MCF 10A (cell line): ENCODE data around the gene TFPI. TPM values are rescaled to one million over a fixed set of nuclear protein-coding genes. Genes with fewer than 3 reads are reported as not detected.

ENCODE experiments used
- BruUV-seq: library from RNA; stranded (reverse); fragments of 400-500 nt; replicated peaks from 2 replicates; lab custom pipeline; 2021; lab: Mats Ljungman, UMichigan
- CTCF ChIA-PET: fragments of 300-600 bp; sonication (Branson Sonifier 250); formaldehyde crosslinking; extraction: SDS; loops from one replicate; lab custom pipeline; 2021; ENCODE audit warnings: antibody characterized with exemption, inconsistent platforms; lab: Yijun Ruan, JAX
- POLR2A ChIA-PET: fragments of 300-600, 350-650 bp; sonication (Branson Sonifier 250); formaldehyde crosslinking; extraction: SDS; loops from one replicate; lab custom pipeline; 2020; ENCODE audit warnings: antibody characterized with exemption, inconsistent platforms; lab: Yijun Ruan, JAX
- DNase-seq: peaks from one replicate; pipeline ENCODE4 v3.0.0-alpha.2; 2018; ENCODE audit not compliant: unreplicated experiment
- H3K27ac Mint-ChIP-seq: one replicate; pipeline ENCODE4 v1.8.0; 2022; ENCODE audit warnings: mild to moderate bottlenecking, low read depth, mixed read lengths; ENCODE audit not compliant: unreplicated experiment
- H3K27me3 Mint-ChIP-seq: one replicate; pipeline ENCODE4 v1.8.0; 2022; ENCODE audit warnings: mixed read lengths; ENCODE audit not compliant: insufficient read depth, unreplicated experiment
- H3K36me3 Mint-ChIP-seq: one replicate; pipeline ENCODE4 v1.8.0; 2022; ENCODE audit warnings: mild to moderate bottlenecking, moderate library complexity, mixed read lengths; ENCODE audit not compliant: insufficient read depth, unreplicated experiment
- H3K4me1 Mint-ChIP-seq: one replicate; pipeline ENCODE4 v1.8.0; 2022; ENCODE audit warnings: mixed read lengths; ENCODE audit not compliant: insufficient read depth, unreplicated experiment
- H3K4me3 Mint-ChIP-seq: one replicate; pipeline ENCODE4 v1.8.0; 2022; ENCODE audit warnings: mild to moderate bottlenecking, moderate library complexity, mixed read lengths; ENCODE audit not compliant: unreplicated experiment
- H3K9me3 Mint-ChIP-seq: one replicate; pipeline ENCODE4 v1.8.0; 2022; ENCODE audit warnings: mixed read lengths; ENCODE audit not compliant: unreplicated experiment
- CTCF ChIP-seq: fragments of 200-600 bp; IDR thresholded peaks from one replicate; pipeline ENCODE4 v1.8.0; 2022; ENCODE audit warnings: antibody characterized with exemption, mild to moderate bottlenecking; ENCODE audit not compliant: unreplicated experiment
- intact Hi-C: fragments of 100-400 bp; cut with micrococcal nuclease; formaldehyde crosslinking; loops from 2 replicates; pipeline ENCODE4 v1.14.1; 2022
- total RNA-seq: library from RNA; stranded (reverse); gene quantifications from 2 replicates; pipeline ENCODE4 v1.2.3, GENCODE V29; 2022

Gene TFPI
- total RNA-seq, 1 experiment from 2014 or later: 67.4 TPM

GRCh38 chr2:187429989-187430388 is 124.2 kb downstream of the TFPI start:
- H3K27me3 Mint-ChIP-seq: no peaks in the 10 kb centered on the region
- no peak for TF ChIP-seq CTCF
- ChIA-PET POLR2A (no interaction called here), CTCF (interaction anchor here (1.1 to 1.4 kb wide), 2 partner anchors 18 to 151 kb away, joined by 5 to 6 read pairs; no protein-coding TSS in a partner anchor)
- peak overlapping the region; percentile 6 for H3K27ac Mint-ChIP-seq
- no peaks in the 10 kb centered on the region for H3K36me3 Mint-ChIP-seq
- peaks cover 16% of the 10 kb centered on the region for H3K4me1 Mint-ChIP-seq
- H3K9me3 Mint-ChIP-seq: no peaks in the 10 kb centered on the region
- peak; percentile 65 for DNase-seq
- intact Hi-C loops: no loop called here
- H3K4me3 Mint-ChIP-seq: no peak overlapping the region
- no TSS peak for BruUV-seq

- no TSS peak for BruUV-seq
- Mint-ChIP-seq H3K4me3 (no peak overlapping the region), H3K9me3 (no peaks in the 10 kb centered on the region), H3K27me3 (no peaks in the 10 kb centered on the region), H3K36me3 (no peaks in the 10 kb centered on the region), H3K4me1 (peaks cover 13% of the 10 kb centered on the region), H3K27ac (peak overlapping the region; percentile 53)
- intact Hi-C loops: no loop called here
- no peak for TF ChIP-seq CTCF
- POLR2A ChIA-PET: no interaction called here
- no peak for DNase-seq
- CTCF ChIA-PET: interaction anchor here (0.6 kb wide), 1 partner anchor 18 kb away, joined by 4 read pairs; no protein-coding TSS in a partner anchor
These were observed 130.1 kb downstream of the TFPI start for GRCh38 chr2:187424146-187424545.

- H3K4me3 Mint-ChIP-seq: no peak overlapping the region
- H3K4me1 Mint-ChIP-seq: peaks cover 13% of the 10 kb centered on the region
- no peaks in the 10 kb centered on the region for H3K27me3 Mint-ChIP-seq
- no peaks in the 10 kb centered on the region for H3K9me3 Mint-ChIP-seq
- no TSS peak for BruUV-seq
- DNase-seq: peak; percentile 52
- CTCF ChIA-PET: interaction anchor here (0.5 to 1.6 kb wide), 3 partner anchors 15 to 564 kb away, joined by 3 to 4 read pairs (median 3); no protein-coding TSS in a partner anchor
- H3K27ac Mint-ChIP-seq: no peak overlapping the region
- no peaks in the 10 kb centered on the region for H3K36me3 Mint-ChIP-seq
- intact Hi-C loops: no loop called here
- POLR2A ChIA-PET: no interaction called here
- TF ChIP-seq CTCF: no peak
These were observed 132.0 kb downstream of the TFPI start for GRCh38 chr2:187422282-187422681.

- CTCF ChIA-PET: interaction anchor here (0.5 to 1.6 kb wide), 5 partner anchors 13 to 779 kb away, joined by 3 to 4 read pairs (median 3); no protein-coding TSS in a partner anchor
- DNase-seq: no peak
- Mint-ChIP-seq H3K36me3 (no peaks in the 10 kb centered on the region), H3K4me3 (no peak overlapping the region), H3K27me3 (no peaks in the 10 kb centered on the region), H3K4me1 (peaks cover 13% of the 10 kb centered on the region), H3K9me3 (no peaks in the 10 kb centered on the region), H3K27ac (no peak overlapping the region)
- no peak for TF ChIP-seq CTCF
- intact Hi-C loops: no loop called here
- POLR2A ChIA-PET: no interaction called here
- no TSS peak for BruUV-seq
These were observed 132.7 kb downstream of the TFPI start for GRCh38 chr2:187421519-187421918.
